ENCODE measurements around the gene TPRG1L. TPM values are rescaled to one million over a fixed set of nuclear protein-coding genes. Genes with fewer than 3 reads are reported as not detected.

The TPRG1L gene
- total RNA-seq, 1 donor from 2014 or later: 33.7 TPM

DNA sequence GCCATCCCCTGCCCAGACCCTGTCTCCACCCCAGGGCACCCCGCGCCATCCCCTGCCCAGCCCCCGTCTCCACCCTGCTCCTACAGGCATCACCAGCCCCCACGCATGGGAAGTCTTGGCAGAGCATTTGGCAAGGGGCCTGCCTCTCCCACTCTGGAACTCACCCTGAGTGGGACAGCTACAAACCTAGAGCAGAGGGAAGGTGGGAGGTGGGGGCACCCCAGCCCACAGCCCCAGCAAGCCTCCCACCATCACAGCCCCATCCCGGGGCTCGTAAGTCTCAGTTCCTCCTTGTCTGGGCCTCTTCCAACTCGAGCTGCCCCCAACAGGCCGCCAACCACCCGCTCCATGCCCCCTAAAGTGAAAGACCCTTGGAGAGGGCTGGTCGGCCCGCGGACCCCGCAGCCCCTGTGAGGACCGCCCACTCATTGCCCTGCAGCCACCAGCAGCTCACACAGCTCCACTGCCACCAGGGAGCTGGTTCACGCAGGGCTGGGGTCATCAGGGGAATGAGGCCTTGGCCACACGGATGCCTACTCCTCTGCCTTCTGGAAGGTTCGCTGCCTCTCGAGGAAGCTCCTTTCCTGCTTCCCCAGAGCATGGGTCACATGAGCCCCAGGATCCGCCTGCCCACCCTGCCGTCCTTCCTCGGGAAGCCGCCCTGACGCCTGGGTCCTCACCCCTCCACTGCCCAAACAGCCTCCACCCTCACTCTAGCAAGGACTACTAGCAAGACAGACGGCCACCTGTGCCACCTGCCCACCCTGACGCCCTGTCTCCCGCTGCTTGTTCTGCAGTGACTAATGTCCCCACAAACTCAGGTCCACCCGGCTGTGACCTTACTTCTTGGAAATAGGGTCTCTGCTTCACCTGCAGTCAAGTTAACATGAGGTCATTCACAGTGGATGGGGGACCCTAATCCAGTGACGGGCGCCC is 27.9 kb upstream of the TPRG1L start:
- Histone ChIP-seq H3K27ac (ENCODE audit: low read depth, low read length) (no peak overlapping the region), H3K9me3 (ENCODE audit: insufficient read depth, low read depth, low read length) (no peaks in the 10 kb centered on the region), H4K20me1 (ENCODE audit: insufficient read depth, low read length) (no peaks in the 10 kb centered on the region), H3K27me3 (ENCODE audit: insufficient read depth, low read length) (peaks cover 2% of the 10 kb centered on the region), H3K9ac (ENCODE audit: low read length) (no peak overlapping the region), H3K79me2 (ENCODE audit: insufficient read depth, low read length) (no peaks in the 10 kb centered on the region), H3K4me3 (ENCODE audit: insufficient read depth, low read depth, low read length) (no peak overlapping the region), H3K4me1 (ENCODE audit: insufficient read depth, low read length) (peaks cover 4% of the 10 kb centered on the region), H3K4me2 (ENCODE audit: low read length) (no peak overlapping the region), H3K36me3 (ENCODE audit: insufficient read depth, low read length) (no peaks in the 10 kb centered on the region), H2AFZ (ENCODE audit: low read depth, low read length) (no peak overlapping the region)
- no peaks in the 10 kb centered on the region for H3K9me3 Mint-ChIP-seq (ENCODE audit: unreplicated experiment)
- no peak for TF ChIP-seq EZH2 (IDR thresholded peaks at IDR 0.05; ENCODE audit: insufficient read depth, low read length)
- TF ChIP-seq, protein P1, sequence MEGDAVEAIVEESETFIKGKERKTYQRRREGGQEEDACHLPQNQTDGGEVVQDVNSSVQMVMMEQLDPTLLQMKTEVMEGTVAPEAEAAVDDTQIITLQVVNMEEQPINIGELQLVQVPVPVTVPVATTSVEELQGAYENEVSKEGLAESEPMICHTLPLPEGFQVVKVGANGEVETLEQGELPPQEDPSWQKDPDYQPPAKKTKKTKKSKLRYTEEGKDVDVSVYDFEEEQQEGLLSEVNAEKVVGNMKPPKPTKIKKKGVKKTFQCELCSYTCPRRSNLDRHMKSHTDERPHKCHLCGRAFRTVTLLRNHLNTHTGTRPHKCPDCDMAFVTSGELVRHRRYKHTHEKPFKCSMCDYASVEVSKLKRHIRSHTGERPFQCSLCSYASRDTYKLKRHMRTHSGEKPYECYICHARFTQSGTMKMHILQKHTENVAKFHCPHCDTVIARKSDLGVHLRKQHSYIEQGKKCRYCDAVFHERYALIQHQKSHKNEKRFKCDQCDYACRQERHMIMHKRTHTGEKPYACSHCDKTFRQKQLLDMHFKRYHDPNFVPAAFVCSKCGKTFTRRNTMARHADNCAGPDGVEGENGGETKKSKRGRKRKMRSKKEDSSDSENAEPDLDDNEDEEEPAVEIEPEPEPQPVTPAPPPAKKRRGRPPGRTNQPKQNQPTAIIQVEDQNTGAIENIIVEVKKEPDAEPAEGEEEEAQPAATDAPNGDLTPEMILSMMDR (IDR thresholded peaks at IDR 0.05; ENCODE audit: insufficient read depth, low read depth, low read length): no peak
- H3K27me3 Mint-ChIP-seq (ENCODE audit: low read depth, unreplicated experiment): peaks cover 12% of the 10 kb centered on the region
- DNase-seq (ENCODE audit: low read depth) (no peak), FAIRE-seq (no peak)
- peaks cover 3% of the 10 kb centered on the region for H3K4me1 Mint-ChIP-seq (ENCODE audit: low read depth, unreplicated experiment)
- H3K27ac Mint-ChIP-seq (ENCODE audit: unreplicated experiment): no peak overlapping the region
- no peak overlapping the region for H3K4me3 Mint-ChIP-seq (ENCODE audit: unreplicated experiment)
- H3K36me3 Mint-ChIP-seq (ENCODE audit: low read depth, unreplicated experiment): no peaks in the 10 kb centered on the region

DNA sequence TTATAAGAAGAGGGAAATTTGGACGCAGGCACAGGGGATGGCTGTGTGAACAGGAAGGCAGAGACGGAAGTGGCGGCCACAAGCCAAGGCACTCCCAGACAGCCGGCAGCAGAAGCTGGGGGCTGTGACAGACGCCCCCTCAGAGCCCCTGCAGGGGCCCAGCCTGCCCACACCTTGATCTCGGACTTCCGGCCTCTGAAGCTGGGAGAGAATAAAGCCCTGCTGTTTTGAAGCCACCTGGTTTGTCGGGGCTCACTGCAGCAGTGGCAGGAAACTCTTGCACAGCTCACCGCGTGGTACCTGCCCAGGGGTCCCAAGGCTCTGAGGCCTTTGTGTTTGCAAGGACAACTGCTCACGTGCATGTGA is 27.2 kb upstream of the TPRG1L start:
- no peak overlapping the region for H3K27ac Mint-ChIP-seq (ENCODE audit: unreplicated experiment)
- TF ChIP-seq, protein P1 (IDR thresholded peaks at IDR 0.05; ENCODE audit: insufficient read depth, low read depth, low read length): no peak
- no peak for TF ChIP-seq EZH2 (IDR thresholded peaks at IDR 0.05; ENCODE audit: insufficient read depth, low read length)
- H3K36me3 Mint-ChIP-seq (ENCODE audit: low read depth, unreplicated experiment): no peaks in the 10 kb centered on the region
- Histone ChIP-seq H4K20me1 (ENCODE audit: insufficient read depth, low read length) (no peaks in the 10 kb centered on the region), H3K27ac (ENCODE audit: low read depth, low read length) (no peak overlapping the region), H3K79me2 (ENCODE audit: insufficient read depth, low read length) (no peaks in the 10 kb centered on the region), H3K4me1 (ENCODE audit: insufficient read depth, low read length) (peaks cover 4% of the 10 kb centered on the region), H3K9ac (ENCODE audit: low read length) (no peak overlapping the region), H3K9me3 (ENCODE audit: insufficient read depth, low read depth, low read length) (no peaks in the 10 kb centered on the region), H3K27me3 (ENCODE audit: insufficient read depth, low read length) (peaks cover 2% of the 10 kb centered on the region), H3K36me3 (ENCODE audit: insufficient read depth, low read length) (no peaks in the 10 kb centered on the region), H2AFZ (ENCODE audit: low read depth, low read length) (no peak overlapping the region), H3K4me3 (ENCODE audit: insufficient read depth, low read depth, low read length) (no peak overlapping the region), H3K4me2 (ENCODE audit: low read length) (no peak overlapping the region)
- peaks cover 12% of the 10 kb centered on the region for H3K27me3 Mint-ChIP-seq (ENCODE audit: low read depth, unreplicated experiment)
- FAIRE-seq (no peak), DNase-seq (ENCODE audit: low read depth) (no peak)
- no peaks in the 10 kb centered on the region for H3K9me3 Mint-ChIP-seq (ENCODE audit: unreplicated experiment)
- no peak overlapping the region for H3K4me3 Mint-ChIP-seq (ENCODE audit: unreplicated experiment)
- H3K4me1 Mint-ChIP-seq (ENCODE audit: low read depth, unreplicated experiment): peaks cover 3% of the 10 kb centered on the region

DNA sequence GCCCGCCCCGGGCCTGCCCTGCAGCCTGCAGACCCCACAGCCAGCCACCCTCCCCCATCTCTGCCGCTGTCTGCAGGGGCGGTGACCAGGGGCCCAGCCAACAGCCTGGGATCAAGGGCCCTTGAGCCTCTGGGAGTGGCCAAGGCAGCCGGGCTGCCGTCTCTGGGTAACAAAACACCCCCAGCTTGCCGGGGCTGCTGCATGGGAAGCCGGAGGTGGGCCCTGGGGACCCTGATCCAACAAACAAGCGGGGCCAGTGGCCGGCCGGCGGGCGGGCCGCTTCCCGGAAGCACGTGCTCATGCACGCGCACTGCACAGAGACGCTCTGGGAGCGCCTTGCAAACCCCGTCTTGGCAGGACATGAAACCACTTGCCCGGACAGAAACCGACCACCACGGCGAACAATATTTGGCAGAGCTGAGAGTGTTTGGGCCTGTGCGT is 26.7 kb upstream of the TPRG1L start:
- Histone ChIP-seq H3K9ac (ENCODE audit: low read length) (no peak overlapping the region), H3K27me3 (ENCODE audit: insufficient read depth, low read length) (peaks cover 2% of the 10 kb centered on the region), H3K36me3 (ENCODE audit: insufficient read depth, low read length) (no peaks in the 10 kb centered on the region), H2AFZ (ENCODE audit: low read depth, low read length) (no peak overlapping the region), H3K4me1 (ENCODE audit: insufficient read depth, low read length) (peaks cover 4% of the 10 kb centered on the region), H4K20me1 (ENCODE audit: insufficient read depth, low read length) (no peaks in the 10 kb centered on the region), H3K79me2 (ENCODE audit: insufficient read depth, low read length) (no peaks in the 10 kb centered on the region), H3K4me2 (ENCODE audit: low read length) (no peak overlapping the region), H3K27ac (ENCODE audit: low read depth, low read length) (no peak overlapping the region), H3K9me3 (ENCODE audit: insufficient read depth, low read depth, low read length) (no peaks in the 10 kb centered on the region), H3K4me3 (ENCODE audit: insufficient read depth, low read depth, low read length) (no peak overlapping the region)
- no peak overlapping the region for H3K27ac Mint-ChIP-seq (ENCODE audit: unreplicated experiment)
- no peaks in the 10 kb centered on the region for H3K36me3 Mint-ChIP-seq (ENCODE audit: low read depth, unreplicated experiment)
- H3K4me3 Mint-ChIP-seq (ENCODE audit: unreplicated experiment): no peak overlapping the region
- H3K27me3 Mint-ChIP-seq (ENCODE audit: low read depth, unreplicated experiment): peaks cover 12% of the 10 kb centered on the region
- FAIRE-seq (no peak), DNase-seq (ENCODE audit: low read depth) (no peak)
- H3K9me3 Mint-ChIP-seq (ENCODE audit: unreplicated experiment): no peaks in the 10 kb centered on the region
- TF ChIP-seq EZH2 (IDR thresholded peaks at IDR 0.05; ENCODE audit: insufficient read depth, low read length): no peak
- peaks cover 3% of the 10 kb centered on the region for H3K4me1 Mint-ChIP-seq (ENCODE audit: low read depth, unreplicated experiment)
